Astrocyte of the spinal cord (primary cell): ENCODE measurements around the gene WDR70.
"Not testable (repeated sequence)": the region's sequence is repeated elsewhere in the genome, so short reads cannot be mapped to it uniquely, and the experiment has no call there.

Experiments used
- DNase-seq: peaks from one replicate; pipeline ENCODE4 v3.0.0; 2011; ENCODE audit warnings: low read depth, low spot score
- H3K4me3 ChIP-seq: 2 replicates; pipeline ENCODE4 v1.5.1; 2011; ENCODE audit warnings: low read depth, mild to moderate bottlenecking, low read length, moderate library complexity
- CTCF ChIP-seq: IDR thresholded peaks from 2 replicates; pipeline ENCODE4 v1.5.1; 2012; ENCODE audit warnings: low read depth, mild to moderate bottlenecking, low read length, inconsistent platforms
- in situ Hi-C: cut with HindIII; loops from 2 replicates; pipeline ENCODE4 v1.10.0; 2017; ENCODE audit warnings: low sequenced_read_pairs

The WDR70 gene

GRCh38 chr5:37571985-37572384 is 192.9 kb downstream of the WDR70 start:
- no peak for TF ChIP-seq CTCF
- H3K4me3 ChIP-seq, result no peak overlapping the region
- DNase-seq, result no peak
- in situ Hi-C loops, result no loop called here

GRCh38 chr5:37575541-37576489 is 196.7 kb downstream of the WDR70 start:
- no peak for TF ChIP-seq CTCF
- in situ Hi-C loops, result no loop called here
- no peak overlapping the region for H3K4me3 ChIP-seq
- no peak for DNase-seq

- no peak overlapping the region for H3K4me3 ChIP-seq
- DNase-seq, result no peak
- in situ Hi-C loops, result no loop called here
- TF ChIP-seq CTCF, result no peak
These were observed 197.4 kb downstream of the WDR70 start for GRCh38 chr5:37576552-37576951.

GRCh38 chr5:37578176-37578575 is 199.1 kb downstream of the WDR70 start:
- DNase-seq, result no peak
- TF ChIP-seq CTCF, result no peak
- no peak overlapping the region for H3K4me3 ChIP-seq
- in situ Hi-C loops, result no loop called here

GRCh38 chr5:37580106-37580505 is 201.0 kb downstream of the WDR70 start:
- in situ Hi-C loops, result no loop called here
- no peak overlapping the region for H3K4me3 ChIP-seq
- no peak for DNase-seq
- TF ChIP-seq CTCF, result no peak

GRCh38 chr5:37582202-37582601 is 203.1 kb downstream of the WDR70 start:
- DNase-seq, result no peak
- H3K4me3 ChIP-seq, result no peak overlapping the region
- no peak for TF ChIP-seq CTCF
- in situ Hi-C loops, result no loop called here

- H3K4me3 ChIP-seq, DNase-seq, in situ Hi-C loops: not testable (repeated sequence)
These were observed 214.2 kb downstream of the WDR70 start for GRCh38 chr5:37593292-37593691.

- in situ Hi-C loops, DNase-seq, H3K4me3 ChIP-seq: not testable (repeated sequence)
These were observed 215.7 kb downstream of the WDR70 start for GRCh38 chr5:37594864-37595263.
